22Rv1 (cell line): ENCODE measurements around the gene EOLA1.

Source experiments
- ZFX ChIP-seq: fragments of 450-650 bp; IDR thresholded peaks from 2 replicates; pipeline ENCODE4 v1.6.1; 2017; ENCODE audit warnings: antibody characterized with exemption, borderline replicate concordance
- TF ChIP-seq, protein P1 (sequence below): fragments of 450-650 bp; IDR thresholded peaks from 2 replicates; pipeline ENCODE4 v1.5.1; 2017; ENCODE audit warnings: mild to moderate bottlenecking

DNA sequence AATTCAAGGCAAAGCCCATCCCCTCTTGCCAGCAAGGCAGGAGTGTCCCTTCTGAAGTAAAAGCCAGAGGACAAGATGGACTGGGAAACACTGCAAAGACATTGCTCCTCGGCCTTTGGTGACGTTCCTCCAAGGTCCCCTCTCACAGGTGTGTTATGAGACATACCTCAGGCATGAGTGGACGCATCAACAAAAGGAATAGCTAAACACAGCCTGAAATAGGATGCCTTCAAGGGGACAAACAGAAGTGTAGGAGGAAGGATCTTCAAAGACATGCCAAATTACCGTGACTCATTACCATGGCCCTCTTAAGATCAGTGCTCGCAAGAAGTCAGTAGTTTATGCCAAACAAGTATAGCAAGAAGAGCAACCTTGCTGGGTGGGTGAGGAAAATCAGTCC lies 29.7 kb upstream of the EOLA1 start:
- TF ChIP-seq, protein P1, sequence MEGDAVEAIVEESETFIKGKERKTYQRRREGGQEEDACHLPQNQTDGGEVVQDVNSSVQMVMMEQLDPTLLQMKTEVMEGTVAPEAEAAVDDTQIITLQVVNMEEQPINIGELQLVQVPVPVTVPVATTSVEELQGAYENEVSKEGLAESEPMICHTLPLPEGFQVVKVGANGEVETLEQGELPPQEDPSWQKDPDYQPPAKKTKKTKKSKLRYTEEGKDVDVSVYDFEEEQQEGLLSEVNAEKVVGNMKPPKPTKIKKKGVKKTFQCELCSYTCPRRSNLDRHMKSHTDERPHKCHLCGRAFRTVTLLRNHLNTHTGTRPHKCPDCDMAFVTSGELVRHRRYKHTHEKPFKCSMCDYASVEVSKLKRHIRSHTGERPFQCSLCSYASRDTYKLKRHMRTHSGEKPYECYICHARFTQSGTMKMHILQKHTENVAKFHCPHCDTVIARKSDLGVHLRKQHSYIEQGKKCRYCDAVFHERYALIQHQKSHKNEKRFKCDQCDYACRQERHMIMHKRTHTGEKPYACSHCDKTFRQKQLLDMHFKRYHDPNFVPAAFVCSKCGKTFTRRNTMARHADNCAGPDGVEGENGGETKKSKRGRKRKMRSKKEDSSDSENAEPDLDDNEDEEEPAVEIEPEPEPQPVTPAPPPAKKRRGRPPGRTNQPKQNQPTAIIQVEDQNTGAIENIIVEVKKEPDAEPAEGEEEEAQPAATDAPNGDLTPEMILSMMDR = no peak
- no peak for TF ChIP-seq ZFX
